ENCODE results near the gene SPATS2. TPM values are rescaled to one million over a fixed set of nuclear protein-coding genes. Genes with fewer than 3 reads are reported as not detected.

The SPATS2 gene
- total RNA-seq, 1 experiment from 2014 or later: 43.1 TPM

DNA sequence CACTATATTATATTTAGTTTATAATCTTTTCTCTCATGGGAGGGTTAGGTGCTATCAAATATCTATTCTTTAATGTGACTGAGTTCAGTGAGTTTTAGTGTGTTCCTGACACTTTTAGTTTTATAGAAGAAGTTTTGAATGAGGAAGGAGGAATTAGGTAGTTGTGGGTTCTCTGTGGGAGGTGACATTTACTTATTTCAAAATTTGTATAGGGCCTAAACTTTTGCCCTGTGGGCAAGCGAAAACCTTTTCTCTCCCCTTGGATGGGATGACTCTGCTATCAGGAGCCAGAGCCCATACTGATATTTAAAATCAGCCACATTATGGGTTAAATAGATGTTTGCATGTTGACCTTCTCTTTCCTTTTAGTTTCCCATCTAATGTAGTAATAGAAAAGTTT is 43.6 kb downstream of the SPATS2 start:
- Mint-ChIP-seq H3K36me3 (ENCODE audit: insufficient read depth, unreplicated experiment) (no peaks in the 10 kb centered on the region), H3K27ac (ENCODE audit: unreplicated experiment) (no peak overlapping the region), H3K9me3 (ENCODE audit: unreplicated experiment) (no peaks in the 10 kb centered on the region), H3K4me3 (ENCODE audit: unreplicated experiment) (no peak overlapping the region), H3K27me3 (ENCODE audit: insufficient read depth, unreplicated experiment) (no peaks in the 10 kb centered on the region), H3K4me1 (ENCODE audit: low read depth, unreplicated experiment) (peaks cover 20% of the 10 kb centered on the region)
- CTCF ChIA-PET: no interaction called here
- no TSS peak for BruUV-seq (replicated peaks)
- POLR2A ChIA-PET: interaction anchor here (0.6 to 0.7 kb wide), 2 partner anchors 88 to 782 kb away, joined by 3 read pairs; partner anchors contain the start of gene TROAP
- DNase-seq: no peak
- no peak for TF ChIP-seq CTCF (IDR thresholded peaks at IDR 0.05; ENCODE audit: insufficient read depth in 1 of 2, low read depth in 1 of 2, low read length in 1 of 2, severe bottlenecking in 1 of 2, unreplicated experiment in 1 of 2)
- no peak overlapping the region for H3K4me3 ChIP-seq (ENCODE audit: low read depth, low read length)
- no peaks in the 10 kb centered on the region for H3K27me3 ChIP-seq (replicated peaks; ENCODE audit: control insufficient read depth, insufficient read depth, low read length)
- intact Hi-C loops (cut with micrococcal nuclease; ENCODE audit: unreplicated experiment): no loop called here
- no peaks in the 10 kb centered on the region for H3K36me3 ChIP-seq (ENCODE audit: control insufficient read depth, insufficient read depth, low read length)
- H3K4me1 ChIP-seq: peaks cover 8% of the 10 kb centered on the region; the same call in 1 of the 2 replicates
- no peaks in the 10 kb centered on the region for H3K9me3 ChIP-seq

DNA sequence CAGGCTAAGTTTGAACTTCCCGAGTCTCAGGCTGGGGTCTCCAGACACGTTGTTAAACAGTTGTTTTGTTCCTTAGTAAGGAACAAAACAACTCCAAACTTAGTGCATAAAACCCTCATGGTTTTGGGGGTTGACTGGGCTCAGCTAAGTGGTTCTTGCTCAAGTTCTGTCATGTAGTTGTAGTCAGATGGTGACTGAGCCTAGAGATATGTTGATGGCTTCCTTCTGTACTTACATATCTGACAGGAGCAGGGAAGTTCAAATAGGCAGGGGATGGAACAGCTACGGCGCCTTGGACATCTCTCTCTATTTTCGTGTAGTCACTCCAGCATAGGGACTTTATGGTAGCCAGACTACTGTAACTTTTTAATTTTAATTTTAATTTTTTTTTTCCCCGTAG is 45.7 kb downstream of the SPATS2 start:
- H3K27ac Mint-ChIP-seq (ENCODE audit: unreplicated experiment): no peak overlapping the region
- H3K4me1 Mint-ChIP-seq (ENCODE audit: low read depth, unreplicated experiment): peaks cover 27% of the 10 kb centered on the region
- no peak overlapping the region for H3K4me3 ChIP-seq (ENCODE audit: low read depth, low read length)
- BruUV-seq (replicated peaks): no TSS peak
- TF ChIP-seq CTCF (IDR thresholded peaks at IDR 0.05; ENCODE audit: insufficient read depth in 1 of 2, low read depth in 1 of 2, low read length in 1 of 2, severe bottlenecking in 1 of 2, unreplicated experiment in 1 of 2): no peak
- ChIA-PET POLR2A (no interaction called here), CTCF (no interaction called here)
- no peaks in the 10 kb centered on the region for H3K36me3 ChIP-seq (ENCODE audit: control insufficient read depth, insufficient read depth, low read length)
- H3K27me3 ChIP-seq (replicated peaks; ENCODE audit: control insufficient read depth, insufficient read depth, low read length): no peaks in the 10 kb centered on the region
- H3K9me3 Mint-ChIP-seq (ENCODE audit: unreplicated experiment): no peaks in the 10 kb centered on the region
- no peak for DNase-seq
- intact Hi-C loops (cut with micrococcal nuclease; ENCODE audit: unreplicated experiment): no loop called here
- no peaks in the 10 kb centered on the region for H3K27me3 Mint-ChIP-seq (ENCODE audit: insufficient read depth, unreplicated experiment)
- H3K9me3 ChIP-seq: no peaks in the 10 kb centered on the region
- peaks cover 23% of the 10 kb centered on the region for H3K4me1 ChIP-seq
- no peaks in the 10 kb centered on the region for H3K36me3 Mint-ChIP-seq (ENCODE audit: insufficient read depth, unreplicated experiment)
- H3K4me3 Mint-ChIP-seq (ENCODE audit: unreplicated experiment): no peak overlapping the region

DNA sequence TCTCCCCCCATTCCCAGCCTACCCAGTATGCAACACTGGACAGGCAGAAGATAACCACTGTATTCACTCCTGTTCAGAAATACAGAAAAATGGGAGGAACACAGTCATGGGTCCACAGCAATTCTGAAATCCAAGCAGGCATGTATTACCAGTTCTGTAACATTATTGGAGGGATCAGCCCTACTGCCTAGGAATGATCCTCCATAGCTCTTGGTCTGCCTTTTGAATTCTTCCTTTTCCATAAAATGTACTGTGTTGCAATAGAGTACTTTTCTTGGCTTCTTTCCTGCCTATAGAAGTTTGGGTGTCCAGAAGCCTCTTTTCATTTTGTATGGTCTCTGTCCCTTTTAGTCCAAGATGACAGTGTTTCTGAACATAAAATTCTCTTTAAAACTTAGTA is 46.5 kb downstream of the SPATS2 start:
- POLR2A ChIA-PET: interaction anchor here (2.3 kb wide), 1 partner anchor 47 kb away, joined by 9 read pairs; the partner anchor contains the start of gene SPATS2
- peak in 1 of 2 experiments; percentile 24 for DNase-seq
- intact Hi-C loops (cut with micrococcal nuclease; ENCODE audit: unreplicated experiment): no loop called here
- Histone ChIP-seq H3K27me3 (replicated peaks; ENCODE audit: control insufficient read depth, insufficient read depth, low read length) (no peaks in the 10 kb centered on the region), H3K4me1 (peaks cover 29% of the 10 kb centered on the region), H3K9me3 (no peaks in the 10 kb centered on the region), H3K4me3 (ENCODE audit: low read depth, low read length) (no peak overlapping the region), H3K36me3 (ENCODE audit: control insufficient read depth, insufficient read depth, low read length) (no peaks in the 10 kb centered on the region)
- no peak overlapping the region for H3K4me3 Mint-ChIP-seq (ENCODE audit: unreplicated experiment)
- no peaks in the 10 kb centered on the region for H3K36me3 Mint-ChIP-seq (ENCODE audit: insufficient read depth, unreplicated experiment)
- no TSS peak for BruUV-seq (replicated peaks)
- H3K4me1 Mint-ChIP-seq (ENCODE audit: low read depth, unreplicated experiment): peaks cover 27% of the 10 kb centered on the region
- H3K27me3 Mint-ChIP-seq (ENCODE audit: insufficient read depth, unreplicated experiment): no peaks in the 10 kb centered on the region
- no peak for TF ChIP-seq CTCF (IDR thresholded peaks at IDR 0.05; ENCODE audit: insufficient read depth in 1 of 2, low read depth in 1 of 2, low read length in 1 of 2, severe bottlenecking in 1 of 2, unreplicated experiment in 1 of 2)
- CTCF ChIA-PET: interaction anchor here (0.7 kb wide), 1 partner anchor 16 kb away, joined by 4 read pairs; no protein-coding TSS in a partner anchor
- H3K9me3 Mint-ChIP-seq (ENCODE audit: unreplicated experiment): no peaks in the 10 kb centered on the region
- H3K27ac Mint-ChIP-seq (ENCODE audit: unreplicated experiment): peak overlapping the region; percentile 20
